Endodermal cell (in vitro differentiated cells): ENCODE results near the gene RAB14. TPM values are rescaled to one million over a fixed set of nuclear protein-coding genes. Genes with fewer than 3 reads are reported as not detected.

Experiments used
- DNase-seq: peaks from one replicate; pipeline ENCODE4 v3.0.0-alpha.2; 2017
- H3K27ac ChIP-seq: 2 replicates; pipeline ENCODE4 v1.5.1; 2013; ENCODE audit warnings: mild to moderate bottlenecking, low read depth, low read length, moderate library complexity
- H3K27me3 ChIP-seq: 2 replicates; pipeline ENCODE4 v1.6.1; 2013; ENCODE audit warnings: mild to moderate bottlenecking, low read length, moderate library complexity; ENCODE audit not compliant: insufficient read depth, control insufficient read depth, poor library complexity, severe bottlenecking
- H3K36me3 ChIP-seq: 2 replicates; pipeline ENCODE4 v1.7.0; 2013; ENCODE audit warnings: mild to moderate bottlenecking, low read length, moderate library complexity; ENCODE audit not compliant: control insufficient read depth, insufficient read depth
- H3K4me1 ChIP-seq: one replicate; pipeline ENCODE4 v1.7.0; 2013; ENCODE audit warnings: low read length; ENCODE audit not compliant: control insufficient read depth, insufficient read depth
- H3K4me3 ChIP-seq: 2 replicates; pipeline ENCODE4 v1.5.1; 2013; ENCODE audit warnings: mild to moderate bottlenecking, low read length, moderate library complexity
- H3K9ac ChIP-seq: 2 replicates; pipeline ENCODE4 v1.6.1; 2013; ENCODE audit warnings: mild to moderate bottlenecking, low read length, moderate library complexity; ENCODE audit not compliant: poor library complexity, severe bottlenecking; ENCODE audit errors: extremely low read depth
- H3K9me3 ChIP-seq: 2 replicates; pipeline ENCODE4 v1.6.1; 2013; ENCODE audit warnings: mild to moderate bottlenecking, low read length, moderate library complexity; ENCODE audit not compliant: control insufficient read depth
- H3K27ac Mint-ChIP-seq: 2 replicates; pipeline ENCODE4 v1.8.0; 2020; ENCODE audit warnings: mixed read lengths
- H3K27me3 Mint-ChIP-seq: 2 replicates; pipeline ENCODE4 v1.8.0; 2021; ENCODE audit warnings: mild to moderate bottlenecking, mixed read lengths; ENCODE audit not compliant: insufficient read depth
- H3K36me3 Mint-ChIP-seq: 2 replicates; pipeline ENCODE4 v1.8.0; 2020; ENCODE audit warnings: low read depth, mixed read lengths
- H3K4me1 Mint-ChIP-seq: 2 replicates; pipeline ENCODE4 v1.8.0; 2020; ENCODE audit warnings: mixed read lengths
- H3K4me3 Mint-ChIP-seq: 2 replicates; pipeline ENCODE4 v1.8.0; 2020; ENCODE audit warnings: mild to moderate bottlenecking, moderate library complexity, mixed read lengths
- H3K9me3 Mint-ChIP-seq: 2 replicates; pipeline ENCODE4 v1.8.0; 2020; ENCODE audit warnings: mild to moderate bottlenecking, mixed read lengths
- WGBS, 2 experiments: methylation state at CpG; one replicate each; pipeline versions ENCODE4 v1.1.5 to v1.1.7; 2013; ENCODE audit warnings: missing lambda C conversion rate in 2 of 2, mixed read lengths in 1 of 2; ENCODE audit not compliant: insufficient coverage in 1 of 2, insufficient read length in 1 of 2; 5-methylcytosine and 5-hydroxymethylcytosine counted together
- total RNA-seq, 2 donors: library from RNA; stranded (reverse); fragmentation: NEBNext Ultra II Directional in 1 of 2; extraction: Animal tissue kit (Norgen Biotek cat#: 25700) in 1 of 2; gene quantifications; 2 replicates in 1 of 2; 3 replicates in 1 of 2; pipeline ENCODE4 v1.2.1, GENCODE V29; 2021
- TF ChIP-seq, protein P1 (sequence below): fragments of 200-600 bp; sonication (generic); conservative IDR thresholded peaks from 2 replicates; pipeline ENCODE4 v1.5.0; 2021; ENCODE audit warnings: antibody characterized with exemption, mild to moderate bottlenecking

The RAB14 gene
- total RNA-seq, 2 donors from 2014 or later: 35.9 to 40.7 TPM

GRCh38 chr9:121154782-121155181 lies 46.9 kb downstream of the RAB14 start:
- Mint-ChIP-seq H3K27me3 (no peaks in the 10 kb centered on the region), H3K27ac (no peak overlapping the region), H3K9me3 (no peaks in the 10 kb centered on the region), H3K36me3 (peaks cover 24% of the 10 kb centered on the region), H3K4me1 (peaks cover 11% of the 10 kb centered on the region), H3K4me3 (no peak overlapping the region)
- no peaks in the 10 kb centered on the region for H3K9me3 ChIP-seq
- no peak overlapping the region for H3K27ac ChIP-seq
- peaks cover 49% of the 10 kb centered on the region for H3K36me3 ChIP-seq
- 94 to 100% methylated on average over 5 to 6 of the region's 6 CpGs for WGBS, 2 experiments
- H3K9ac ChIP-seq: no peak overlapping the region
- H3K4me3 ChIP-seq: no peak overlapping the region
- no peaks in the 10 kb centered on the region for H3K27me3 ChIP-seq
- DNase-seq: no peak
- TF ChIP-seq, protein P1, sequence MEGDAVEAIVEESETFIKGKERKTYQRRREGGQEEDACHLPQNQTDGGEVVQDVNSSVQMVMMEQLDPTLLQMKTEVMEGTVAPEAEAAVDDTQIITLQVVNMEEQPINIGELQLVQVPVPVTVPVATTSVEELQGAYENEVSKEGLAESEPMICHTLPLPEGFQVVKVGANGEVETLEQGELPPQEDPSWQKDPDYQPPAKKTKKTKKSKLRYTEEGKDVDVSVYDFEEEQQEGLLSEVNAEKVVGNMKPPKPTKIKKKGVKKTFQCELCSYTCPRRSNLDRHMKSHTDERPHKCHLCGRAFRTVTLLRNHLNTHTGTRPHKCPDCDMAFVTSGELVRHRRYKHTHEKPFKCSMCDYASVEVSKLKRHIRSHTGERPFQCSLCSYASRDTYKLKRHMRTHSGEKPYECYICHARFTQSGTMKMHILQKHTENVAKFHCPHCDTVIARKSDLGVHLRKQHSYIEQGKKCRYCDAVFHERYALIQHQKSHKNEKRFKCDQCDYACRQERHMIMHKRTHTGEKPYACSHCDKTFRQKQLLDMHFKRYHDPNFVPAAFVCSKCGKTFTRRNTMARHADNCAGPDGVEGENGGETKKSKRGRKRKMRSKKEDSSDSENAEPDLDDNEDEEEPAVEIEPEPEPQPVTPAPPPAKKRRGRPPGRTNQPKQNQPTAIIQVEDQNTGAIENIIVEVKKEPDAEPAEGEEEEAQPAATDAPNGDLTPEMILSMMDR: no peak
- no peaks in the 10 kb centered on the region for H3K4me1 ChIP-seq

DNA sequence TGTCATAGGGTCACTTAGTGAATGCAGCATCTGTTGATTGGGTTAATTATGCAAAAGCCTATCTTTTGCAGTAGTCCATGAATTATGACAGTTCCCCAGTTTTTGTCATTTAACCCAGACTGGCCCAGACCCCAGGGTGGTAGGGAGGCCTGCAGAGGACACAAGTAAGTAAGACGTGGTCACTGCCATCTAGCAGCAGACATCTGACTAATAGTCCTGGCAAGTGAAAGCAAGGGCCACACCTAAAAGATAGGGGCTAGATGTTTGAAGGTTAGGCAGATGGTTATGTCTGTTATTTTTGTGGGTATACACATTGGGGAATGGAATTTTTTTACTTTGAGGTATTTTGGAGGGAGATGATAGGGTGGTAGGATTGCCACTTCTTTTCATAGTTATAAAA lies 48.0 kb downstream of the RAB14 start:
- Mint-ChIP-seq H3K4me1 (peaks cover 14% of the 10 kb centered on the region), H3K9me3 (no peaks in the 10 kb centered on the region), H3K27ac (no peak overlapping the region), H3K27me3 (no peaks in the 10 kb centered on the region), H3K36me3 (peaks cover 27% of the 10 kb centered on the region), H3K4me3 (no peak overlapping the region)
- Histone ChIP-seq H3K9me3 (no peaks in the 10 kb centered on the region), H3K27ac (no peak overlapping the region), H3K4me1 (no peaks in the 10 kb centered on the region), H3K27me3 (no peaks in the 10 kb centered on the region), H3K9ac (no peak overlapping the region), H3K4me3 (no peak overlapping the region), H3K36me3 (peaks cover 54% of the 10 kb centered on the region)
- TF ChIP-seq, protein P1: no peak
- no peak for DNase-seq
- 90 to 100% methylated on average over 1 of the region's 1 CpG for WGBS, 2 experiments

DNA sequence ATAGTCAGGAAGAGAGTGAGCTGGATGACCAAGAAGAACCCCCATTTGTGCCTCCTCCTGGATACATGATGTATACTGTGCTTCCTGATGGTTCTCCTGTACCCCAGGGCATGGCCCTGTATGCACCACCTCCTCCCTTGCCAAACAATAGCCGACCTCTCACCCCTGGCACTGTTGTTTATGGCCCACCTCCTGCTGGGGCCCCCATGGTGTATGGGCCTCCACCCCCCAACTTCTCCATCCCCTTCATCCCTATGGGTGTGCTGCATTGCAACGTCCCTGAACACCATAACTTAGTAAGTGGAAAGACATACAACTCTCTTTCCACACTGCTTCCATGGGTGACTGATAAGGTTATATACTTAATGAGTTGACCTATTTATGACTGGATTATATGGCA lies 51.5 kb downstream of the RAB14 start:
- no peak overlapping the region for H3K27ac ChIP-seq
- peaks cover 63% of the 10 kb centered on the region for H3K36me3 ChIP-seq
- WGBS, 2 experiments: 60 to 69% methylated on average over 1 to 2 of the region's 2 CpGs
- H3K9ac ChIP-seq: no peak overlapping the region
- H3K27me3 ChIP-seq: no peaks in the 10 kb centered on the region
- Mint-ChIP-seq H3K4me1 (peaks cover 14% of the 10 kb centered on the region), H3K36me3 (peaks cover 29% of the 10 kb centered on the region), H3K27me3 (no peaks in the 10 kb centered on the region), H3K4me3 (no peak overlapping the region), H3K27ac (no peak overlapping the region), H3K9me3 (no peaks in the 10 kb centered on the region)
- DNase-seq: no peak
- H3K4me3 ChIP-seq: no peak overlapping the region
- H3K9me3 ChIP-seq: no peaks in the 10 kb centered on the region
- H3K4me1 ChIP-seq: no peaks in the 10 kb centered on the region
- TF ChIP-seq, protein P1: no peak
